GM10248 (cell line): ENCODE results near the gene FOXL2.

ENCODE experiments used
- CTCF ChIA-PET: fragments of 300-600 bp; sonication (Branson Sonifier 250); formaldehyde crosslinking; extraction: SDS; loops from one replicate; lab custom pipeline; 2021; ENCODE audit warnings: antibody characterized with exemption; lab: Yijun Ruan, JAX
- POLR2A ChIA-PET: fragments of 350-650 bp; sonication (Branson Sonifier 250); formaldehyde crosslinking; extraction: SDS; loops from one replicate; lab custom pipeline; 2020; ENCODE audit warnings: antibody characterized with exemption; lab: Yijun Ruan, JAX
- DNase-seq: peaks from one replicate; pipeline ENCODE4 v3.0.0; 2012; ENCODE audit errors: extremely low spot score
- CTCF ChIP-seq: IDR thresholded peaks from 2 replicates; pipeline ENCODE4 v1.5.1; 2012; ENCODE audit warnings: mild to moderate bottlenecking, low read depth; ENCODE audit errors: extremely low read depth, missing control alignments, control extremely low read depth

The FOXL2 gene

GRCh38 chr3:138962854-138963560 lies 16.1 kb upstream of the FOXL2 start:
- TF ChIP-seq CTCF: no peak
- ChIA-PET POLR2A (no interaction called here), CTCF (no interaction called here)
- DNase-seq: no peak

- no peak for DNase-seq
- CTCF ChIA-PET: interaction anchor here (1.2 kb wide), 1 partner anchor 33 kb away, joined by 3 read pairs; no protein-coding TSS in a partner anchor
- no peak for TF ChIP-seq CTCF
- POLR2A ChIA-PET: no interaction called here
These were observed 13.5 kb upstream of the FOXL2 start for GRCh38 chr3:138960417-138960852.

- POLR2A ChIA-PET: no interaction called here
- no peak for DNase-seq
- CTCF ChIA-PET: interaction anchor here (1.8 to 2.4 kb wide), 2 partner anchors 15 to 35 kb away, joined by 6 to 18 read pairs; no protein-coding TSS in a partner anchor
- no peak for TF ChIP-seq CTCF
These were observed 3.8 kb upstream of the FOXL2 start for GRCh38 chr3:138950701-138951100.

- ChIA-PET CTCF (interaction anchor here (1.8 to 2.4 kb wide), 2 partner anchors 14 to 34 kb away, joined by 6 to 18 read pairs; no protein-coding TSS in a partner anchor), POLR2A (no interaction called here)
- no peak for TF ChIP-seq CTCF
- DNase-seq: no peak
These were observed 3.2 kb upstream of the FOXL2 start for GRCh38 chr3:138950006-138950644.

- ChIA-PET POLR2A (no interaction called here), CTCF (interaction anchor here (1.8 to 2.4 kb wide), 2 partner anchors 14 to 34 kb away, joined by 6 to 18 read pairs; no protein-coding TSS in a partner anchor)
- no peak for DNase-seq
- TF ChIP-seq CTCF: no peak
These were observed 2.6 kb upstream of the FOXL2 start for GRCh38 chr3:138949445-138950005.

- ChIA-PET POLR2A (no interaction called here), CTCF (interaction anchor here (3.2 kb wide), 1 partner anchor 13 kb away, joined by 16 read pairs; no protein-coding TSS in a partner anchor)
- no peak for DNase-seq
- no peak for TF ChIP-seq CTCF
These were observed 2.1 kb upstream of the FOXL2 start for GRCh38 chr3:138949002-138949418.
